ENCODE data around the gene PRELP. TPM values are rescaled to one million over a fixed set of nuclear protein-coding genes. Genes with fewer than 3 reads are reported as not detected.

Gene PRELP
- total and polyA plus RNA-seq, 2 donors (not counting 3 experiments of a cell fraction or from before 2014, with no cell fraction given): 0.01 TPM; not detected in 1

GRCh38 chr1:203473781-203474305, 1.8 kb upstream of the PRELP start:
- Histone ChIP-seq H3K4me3 (replicated peaks in 1 of 3; ENCODE audit: insufficient read depth in 1 of 3, low read depth in 1 of 3, low read length in 3 of 3) (no peak overlapping the region), H3K9me3 (replicated peaks; ENCODE audit: control insufficient read depth, insufficient read depth, low read length) (no peaks in the 10 kb centered on the region), H3K27ac (ENCODE audit: insufficient read depth, low read depth, low read length) (no peak overlapping the region), H4K20me1 (replicated peaks; ENCODE audit: control insufficient read depth, extremely low read depth, insufficient read depth, low read length) (no peaks in the 10 kb centered on the region), H2AFZ (ENCODE audit: low read depth, low read length) (no peak overlapping the region), H3K27me3 (ENCODE audit: control insufficient read depth in 2 of 2, insufficient read depth in 2 of 2, low read length in 2 of 2) (peaks cover 27 to 38% of the 10 kb centered on the region in 2 experiments), H3K4me1 (ENCODE audit: control insufficient read depth, extremely low read depth, insufficient read depth, low read length) (no peaks in the 10 kb centered on the region), H3K9ac (replicated peaks; ENCODE audit: extremely low read depth, insufficient read depth, low read length) (no peak overlapping the region), H3K4me2 (ENCODE audit: insufficient read depth, low read length) (no peak overlapping the region), H3K36me3 (ENCODE audit: control insufficient read depth in 2 of 2, extremely low read depth in 1 of 2, insufficient read depth in 2 of 2, low read length in 2 of 2) (no peaks in the 10 kb centered on the region), H3K9me1 (replicated peaks; ENCODE audit: control insufficient read depth, extremely low read depth, insufficient read depth, low read length) (no peaks in the 10 kb centered on the region), H3K79me2 (ENCODE audit: control insufficient read depth, insufficient read depth, low read length) (no peaks in the 10 kb centered on the region)
- ChIA-PET POLR2A (no interaction called here), CTCF (no interaction called here)
- dilution Hi-C loops (cut with MboI; ENCODE audit: extremely low pct_ligation_motif_present, low sequenced_read_pairs) (no loop called here), intact Hi-C loops (cut with micrococcal nuclease) (no loop called here)
- DNase-seq (ENCODE audit: low read depth, low spot score) (no peak), FAIRE-seq (no peak)
- BruUV-seq (replicated peaks): no TSS peak
- no peak for TF ChIP-seq POLR2AphosphoS5 (IDR thresholded peaks at IDR 0.05; ENCODE audit: insufficient read depth, low read depth, low read length)
- no peak for TF ChIP-seq MAX (IDR thresholded peaks at IDR 0.05; ENCODE audit: insufficient read depth, insufficient read length)
- TF ChIP-seq FOS (IDR thresholded peaks at IDR 0.05; ENCODE audit: borderline replicate concordance, insufficient read depth, low read length): no peak
- TF ChIP-seq JUN (IDR thresholded peaks at IDR 0.05; ENCODE audit: borderline replicate concordance, insufficient read depth, insufficient read length, low read depth): no peak
- TF ChIP-seq GATA2 (IDR thresholded peaks at IDR 0.05; ENCODE audit: insufficient read depth, insufficient read length, low read depth, low read length): no peak
- no peak for TF ChIP-seq MYC (IDR thresholded peaks at IDR 0.05; ENCODE audit: low read depth, low read length)
- TF ChIP-seq POLR2A (IDR thresholded peaks at IDR 0.05; ENCODE audit: low read depth, low read length): no peak
- TF ChIP-seq EZH2 (IDR thresholded peaks at IDR 0.05; ENCODE audit: borderline replicate concordance, low read depth, low read length, severe bottlenecking): no peak
- no peak for TF ChIP-seq CTCF (IDR thresholded peaks at IDR 0.05; ENCODE audit: extremely low read depth in 1 of 2, insufficient read depth in 1 of 2, low read depth in 1 of 2, low read length in 2 of 2)

Data from endothelial cell of umbilical vein (primary cell).